Measurements from ENCODE around the gene ZNF600.
"Not testable (repeated sequence)": the region's sequence is repeated elsewhere in the genome, so short reads cannot be mapped to it uniquely, and the experiment has no call there.

Gene ZNF600

GRCh38 chr19:52786464-52787354, at the start of gene ZNF600:
Gene ZNF600, minus strand, starts transcription at chr19:52786791. Its CDS starts 7,903 bp downstream, at chr19:52778888.
- DNase-seq (ENCODE audit: low spot score): peak; percentile 79
- TF ChIP-seq, protein P1, sequence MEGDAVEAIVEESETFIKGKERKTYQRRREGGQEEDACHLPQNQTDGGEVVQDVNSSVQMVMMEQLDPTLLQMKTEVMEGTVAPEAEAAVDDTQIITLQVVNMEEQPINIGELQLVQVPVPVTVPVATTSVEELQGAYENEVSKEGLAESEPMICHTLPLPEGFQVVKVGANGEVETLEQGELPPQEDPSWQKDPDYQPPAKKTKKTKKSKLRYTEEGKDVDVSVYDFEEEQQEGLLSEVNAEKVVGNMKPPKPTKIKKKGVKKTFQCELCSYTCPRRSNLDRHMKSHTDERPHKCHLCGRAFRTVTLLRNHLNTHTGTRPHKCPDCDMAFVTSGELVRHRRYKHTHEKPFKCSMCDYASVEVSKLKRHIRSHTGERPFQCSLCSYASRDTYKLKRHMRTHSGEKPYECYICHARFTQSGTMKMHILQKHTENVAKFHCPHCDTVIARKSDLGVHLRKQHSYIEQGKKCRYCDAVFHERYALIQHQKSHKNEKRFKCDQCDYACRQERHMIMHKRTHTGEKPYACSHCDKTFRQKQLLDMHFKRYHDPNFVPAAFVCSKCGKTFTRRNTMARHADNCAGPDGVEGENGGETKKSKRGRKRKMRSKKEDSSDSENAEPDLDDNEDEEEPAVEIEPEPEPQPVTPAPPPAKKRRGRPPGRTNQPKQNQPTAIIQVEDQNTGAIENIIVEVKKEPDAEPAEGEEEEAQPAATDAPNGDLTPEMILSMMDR (IDR thresholded peaks at IDR 0.05; ENCODE audit: extremely low read depth, insufficient read depth, missing control alignments): peak; percentile 5
- in situ Hi-C loops (cut with MboI; ENCODE audit: low pct_unique_long_range_greater_than_20kb, low sequenced_read_pairs, unreplicated experiment): not testable (repeated sequence)

DNA sequence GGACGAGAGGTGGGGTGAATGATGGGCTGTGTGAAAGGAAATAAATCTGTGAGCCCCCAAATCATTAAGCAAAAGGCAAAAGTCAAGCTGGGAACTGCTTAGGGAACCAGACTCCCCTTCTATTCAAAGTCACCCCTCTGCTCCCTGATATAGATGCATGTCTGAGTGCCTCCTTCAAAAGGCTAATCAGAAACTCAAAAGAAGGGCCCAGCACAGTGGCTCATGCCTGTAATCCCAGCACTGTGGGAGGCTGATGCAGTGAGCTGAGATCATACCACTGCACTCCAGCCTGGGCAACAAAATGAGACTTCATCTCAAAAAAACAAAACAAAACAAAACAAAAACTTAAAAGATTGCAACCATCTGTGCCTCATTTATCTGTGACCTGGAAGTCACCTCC, 47.7 kb upstream of the ZNF600 start:
- in situ Hi-C loops (cut with MboI; ENCODE audit: low pct_unique_long_range_greater_than_20kb, low sequenced_read_pairs, unreplicated experiment); DNase-seq (ENCODE audit: low spot score): not testable (repeated sequence)

- in situ Hi-C loops (cut with MboI; ENCODE audit: low pct_unique_long_range_greater_than_20kb, low sequenced_read_pairs, unreplicated experiment); DNase-seq (ENCODE audit: low spot score): not testable (repeated sequence)
These were observed 47.0 kb upstream of the ZNF600 start for GRCh38 chr19:52833541-52833940.

GRCh38 chr19:52829866-52830265, 43.3 kb upstream of the ZNF600 start:
- not testable (repeated sequence) for DNase-seq (ENCODE audit: low spot score)

GRCh38 chr19:52825765-52826164, 39.2 kb upstream of the ZNF600 start:
- no peak for DNase-seq (ENCODE audit: low spot score)
- TF ChIP-seq, protein P1 (IDR thresholded peaks at IDR 0.05; ENCODE audit: extremely low read depth, insufficient read depth, missing control alignments): no peak
- in situ Hi-C loops (cut with MboI; ENCODE audit: low pct_unique_long_range_greater_than_20kb, low sequenced_read_pairs, unreplicated experiment): no loop called here

More at GRCh38 chr19:52829866-52830265, 43.3 kb upstream of the ZNF600 start:
- in situ Hi-C loops (cut with MboI; ENCODE audit: low pct_unique_long_range_greater_than_20kb, low sequenced_read_pairs, unreplicated experiment): not testable (repeated sequence)

DNA sequence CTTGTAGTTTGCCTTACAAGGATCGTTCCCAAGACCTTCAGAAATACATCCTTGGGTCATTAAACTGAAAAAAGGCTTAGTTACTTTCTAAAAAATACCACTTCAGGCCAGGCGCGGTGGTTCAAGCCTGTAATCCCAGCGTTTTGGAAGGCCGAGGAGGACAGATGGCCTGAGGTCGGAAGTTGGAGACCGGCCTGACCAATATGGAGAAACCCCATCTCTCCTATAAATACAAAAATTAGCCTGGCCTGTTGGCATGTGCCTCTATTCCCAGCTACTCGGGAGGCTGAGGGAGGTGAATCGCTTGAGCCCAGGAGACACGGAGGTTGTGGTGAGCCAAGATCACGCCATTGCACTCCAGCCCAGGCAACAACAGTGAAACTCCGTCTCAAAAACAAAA, 37.1 kb upstream of the ZNF600 start:
- TF ChIP-seq, protein P1 (IDR thresholded peaks at IDR 0.05; ENCODE audit: extremely low read depth, insufficient read depth, missing control alignments): no peak
- in situ Hi-C loops (cut with MboI; ENCODE audit: low pct_unique_long_range_greater_than_20kb, low sequenced_read_pairs, unreplicated experiment): no loop called here
- no peak for DNase-seq (ENCODE audit: low spot score)

DNA sequence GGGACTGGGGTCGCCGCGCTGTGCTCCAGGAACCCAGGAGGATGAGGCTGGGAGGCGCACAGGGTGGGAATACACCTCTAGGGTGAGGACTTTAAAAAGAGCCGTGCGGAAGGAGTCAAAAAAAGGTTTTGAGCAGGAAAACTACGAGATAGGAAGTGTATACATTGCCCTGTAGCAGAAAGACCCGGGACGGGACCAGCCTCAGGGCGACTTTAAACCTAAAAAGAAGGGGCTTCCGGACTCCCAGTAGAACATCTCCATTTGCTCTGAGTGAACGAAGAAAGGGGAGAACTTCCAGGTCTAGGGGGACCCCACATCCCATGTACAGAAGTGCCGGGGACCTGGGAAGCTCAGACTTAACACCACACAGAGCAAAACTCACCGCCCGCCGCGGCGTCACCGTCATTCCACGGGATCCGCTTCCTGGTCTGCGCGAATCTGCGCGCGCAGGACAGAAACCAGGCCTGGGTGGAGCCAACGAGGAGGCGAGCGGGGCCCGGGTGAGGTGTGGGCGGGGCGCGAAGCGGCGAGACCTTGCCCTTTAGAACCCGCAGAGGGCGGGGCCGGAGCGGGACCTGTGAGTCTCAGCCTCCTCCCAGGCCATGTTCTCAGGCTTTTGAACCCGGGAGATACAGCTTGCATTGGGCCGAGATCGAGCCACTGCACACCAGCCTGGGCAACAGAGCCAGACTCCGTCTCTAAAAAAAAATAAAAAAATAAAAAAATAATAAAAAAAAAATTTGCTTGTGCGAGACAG, 34.8 kb upstream of the ZNF600 start, which contains the start of gene ZNF28:
TSS of gene ZNF28 (minus strand) at position 430 of the 757 bp plus-strand sequence. CDS start 3,675 bp downstream, outside the sequence.
- in situ Hi-C loops (cut with MboI; ENCODE audit: low pct_unique_long_range_greater_than_20kb, low sequenced_read_pairs, unreplicated experiment): not testable (repeated sequence)
- DNase-seq (ENCODE audit: low spot score): peak; percentile 31

DNA sequence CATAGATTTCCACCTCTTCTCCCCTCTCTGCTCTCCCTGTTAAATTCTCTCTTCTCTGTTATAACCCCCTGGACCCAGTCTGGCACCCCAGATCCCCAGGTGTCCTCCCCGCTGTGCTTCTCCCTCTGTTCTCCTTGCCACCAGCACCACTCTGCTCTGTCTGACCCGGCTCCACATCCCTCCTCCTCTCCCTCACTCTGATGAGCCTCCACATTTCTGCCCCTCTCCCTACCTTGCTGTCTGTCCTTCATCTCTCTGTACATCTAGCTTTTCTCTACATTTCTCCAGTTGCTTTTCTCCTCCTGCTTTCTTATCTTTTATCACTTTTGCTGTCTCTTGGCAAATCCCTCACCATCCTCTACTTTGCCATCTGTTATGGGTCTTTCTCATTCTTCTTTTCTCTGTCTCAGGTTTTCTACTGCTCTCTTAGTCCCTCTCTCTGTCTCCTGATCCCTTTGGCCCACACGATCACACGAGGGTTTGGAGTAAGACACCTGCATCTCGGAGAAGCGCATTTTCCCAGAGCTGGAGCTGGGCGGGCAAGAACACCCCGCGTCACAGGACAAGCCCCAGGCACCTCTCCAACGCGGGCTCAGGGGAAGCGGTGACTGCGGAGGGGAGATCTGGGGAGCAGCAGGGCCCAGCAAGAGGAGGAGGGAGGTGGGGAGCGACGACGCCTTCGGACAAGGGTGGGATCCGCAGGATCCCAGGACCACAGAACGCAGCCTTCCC, 34.0 kb upstream of the ZNF600 start:
- DNase-seq (ENCODE audit: low spot score); in situ Hi-C loops (cut with MboI; ENCODE audit: low pct_unique_long_range_greater_than_20kb, low sequenced_read_pairs, unreplicated experiment): not testable (repeated sequence)

- in situ Hi-C loops (cut with MboI; ENCODE audit: low pct_unique_long_range_greater_than_20kb, low sequenced_read_pairs, unreplicated experiment): no loop called here
- no peak for DNase-seq (ENCODE audit: low spot score)
- TF ChIP-seq, protein P1 (IDR thresholded peaks at IDR 0.05; ENCODE audit: extremely low read depth, insufficient read depth, missing control alignments): no peak
These were observed 23.2 kb upstream of the ZNF600 start for GRCh38 chr19:52809801-52810200.

- not testable (repeated sequence) for DNase-seq (ENCODE audit: low spot score)
These were observed 13.5 kb upstream of the ZNF600 start for GRCh38 chr19:52799950-52800640.

More at GRCh38 chr19:52799950-52800640, 13.5 kb upstream of the ZNF600 start:
- in situ Hi-C loops (cut with MboI; ENCODE audit: low pct_unique_long_range_greater_than_20kb, low sequenced_read_pairs, unreplicated experiment): not testable (repeated sequence)

Data from GM13977 (cell line).